Activated naive CD8-positive, alpha-beta T cell treated with anti-CD3 and anti-CD28 coated beads, Interleukin-2, amount 10 ng/mL, durations not matched to agents 7 days and 5 days (primary cell): ENCODE results near the gene PPP2R2D. TPM values are rescaled to one million over a fixed set of nuclear protein-coding genes. Genes with fewer than 3 reads are reported as not detected.
"Not testable (repeated sequence)": the region's sequence is repeated elsewhere in the genome, so short reads cannot be mapped to it uniquely, and the experiment has no call there.

Source experiments
- ATAC-seq: fragments of 150-1000 bp; cut with Tn5 transposase; one replicate; pipeline ENCODE4 v1.10.0; 2021; ENCODE audit warnings: low read depth, moderate library complexity
- POLR2A ChIA-PET: fragments of 350-600 bp; sonication (Branson Sonifier 250); formaldehyde crosslinking; loops from one replicate; lab custom pipeline; 2021; ENCODE audit warnings: antibody characterized with exemption; lab: Charles Lee
- DNase-seq: peaks from one replicate; pipeline ENCODE4 v3.0.0; 2021
- H3K27ac Mint-ChIP-seq: one replicate; pipeline ENCODE4 v1.8.0; 2022; ENCODE audit warnings: mild to moderate bottlenecking, mixed read lengths
- H3K27me3 Mint-ChIP-seq: one replicate; pipeline ENCODE4 v1.8.0; 2022; ENCODE audit warnings: mild to moderate bottlenecking, moderate library complexity, mixed read lengths
- H3K36me3 Mint-ChIP-seq: one replicate; pipeline ENCODE4 v1.8.0; 2021; ENCODE audit warnings: mild to moderate bottlenecking, mixed read lengths
- H3K4me1 Mint-ChIP-seq: one replicate; pipeline ENCODE4 v1.8.0; 2021; ENCODE audit warnings: mixed read lengths
- H3K4me3 Mint-ChIP-seq: one replicate; pipeline ENCODE4 v1.8.0; 2022; ENCODE audit warnings: mild to moderate bottlenecking, moderate library complexity, mixed read lengths
- H3K9me3 Mint-ChIP-seq: one replicate; pipeline ENCODE4 v1.8.0; 2021; ENCODE audit warnings: mixed read lengths
- total RNA-seq, 2 experiments: library from RNA; stranded (reverse); gene quantifications; one replicate each; pipeline ENCODE4 v1.2.3, GENCODE V29; 2021

PPP2R2D gene
- total RNA-seq, 2 experiments from 2014 or later = 39.9 to 45.6 TPM

DNA sequence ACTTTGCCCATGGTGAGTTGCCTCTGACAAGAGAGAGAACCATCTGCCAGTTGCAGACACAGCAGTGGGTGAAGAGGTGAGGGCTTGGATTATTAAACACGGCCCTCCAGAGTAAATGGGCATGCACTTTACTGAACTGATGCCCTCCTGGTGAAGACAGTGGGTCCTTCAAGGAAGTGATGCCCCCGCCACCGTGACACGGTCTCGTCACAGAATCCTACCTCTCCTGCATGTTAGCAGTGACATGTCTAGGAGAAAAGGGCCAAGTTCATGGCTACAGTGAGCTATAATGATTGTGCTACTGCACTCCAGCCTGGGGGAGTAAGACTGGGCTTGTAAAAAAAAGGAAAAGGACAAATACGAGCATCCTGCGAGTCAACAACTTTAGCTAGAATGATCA, 78.5 kb downstream of the PPP2R2D start:
- Mint-ChIP-seq H3K4me1 (peaks cover 56% of the 10 kb centered on the region), H3K27ac (peak overlapping the region; percentile 59), H3K36me3 (peaks cover 33% of the 10 kb centered on the region), H3K4me3 (peak overlapping the region; percentile 82), H3K9me3 (no peaks in the 10 kb centered on the region), H3K27me3 (peaks cover 8% of the 10 kb centered on the region)
- ATAC-seq (no peak), DNase-seq (no peak)
- POLR2A ChIA-PET = no interaction called here

DNA sequence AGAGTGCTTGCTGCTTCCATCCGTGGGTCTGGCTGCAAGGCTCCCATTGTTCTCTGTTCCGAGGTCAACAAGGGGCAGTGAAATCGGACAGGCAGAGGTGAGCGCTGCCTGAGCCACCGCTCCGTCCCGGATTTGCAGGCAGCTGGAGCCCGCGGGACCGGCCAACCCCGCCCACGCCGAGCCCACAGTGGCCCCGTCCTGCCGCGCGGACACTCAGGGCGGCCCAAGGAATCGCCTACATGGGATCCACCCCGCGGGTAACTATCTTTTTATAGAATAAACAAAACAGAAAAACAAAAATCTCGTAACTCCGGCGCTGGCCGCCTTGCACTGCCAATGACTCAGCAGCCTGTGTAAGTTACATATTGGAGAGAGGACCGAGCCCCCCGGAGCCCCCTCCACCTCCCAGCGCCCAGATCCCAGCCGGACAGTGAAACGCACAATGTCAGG, 79.0 kb downstream of the PPP2R2D start:
- Mint-ChIP-seq H3K36me3 (peaks cover 35% of the 10 kb centered on the region), H3K27me3 (peaks cover 12% of the 10 kb centered on the region), H3K9me3 (no peaks in the 10 kb centered on the region), H3K4me1 (peaks cover 53% of the 10 kb centered on the region), H3K4me3 (peak overlapping the region; percentile 82), H3K27ac (peak overlapping the region; percentile 59)
- no peak for ATAC-seq
- DNase-seq = no peak
- POLR2A ChIA-PET = interaction anchor here (2.5 kb wide), 1 partner anchor 78 kb away, joined by 10 read pairs; no protein-coding TSS in a partner anchor

DNA sequence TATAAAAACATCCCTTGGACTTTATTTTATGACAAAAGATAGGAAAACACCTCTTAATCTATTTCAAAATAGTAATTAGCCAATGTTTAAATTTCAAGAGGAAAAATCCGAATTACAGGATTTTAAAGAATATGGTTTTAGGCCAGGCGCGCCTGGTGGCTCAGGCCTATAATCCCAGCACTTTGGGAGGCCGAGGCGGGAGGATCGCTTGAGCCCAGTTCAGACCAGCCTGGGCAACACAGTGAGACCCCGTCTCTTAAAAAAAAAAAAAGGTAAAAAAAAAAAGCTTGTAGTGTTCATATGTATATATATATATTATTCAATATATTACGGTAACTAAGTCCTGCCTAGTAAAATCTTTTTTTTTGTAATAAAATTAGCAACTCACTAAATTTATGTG, 79.5 kb downstream of the PPP2R2D start:
- Mint-ChIP-seq H3K4me1 (peaks cover 49% of the 10 kb centered on the region), H3K9me3 (no peaks in the 10 kb centered on the region), H3K4me3 (peak overlapping the region; percentile 84), H3K27ac (no peak overlapping the region), H3K36me3 (peaks cover 35% of the 10 kb centered on the region), H3K27me3 (peaks cover 13% of the 10 kb centered on the region)
- DNase-seq (no peak), ATAC-seq (no peak)
- POLR2A ChIA-PET = interaction anchor here (0.6 to 2.8 kb wide), 6 partner anchors 8 to 81 kb away, joined by 3 to 16 read pairs (median 8); no protein-coding TSS in a partner anchor

DNA sequence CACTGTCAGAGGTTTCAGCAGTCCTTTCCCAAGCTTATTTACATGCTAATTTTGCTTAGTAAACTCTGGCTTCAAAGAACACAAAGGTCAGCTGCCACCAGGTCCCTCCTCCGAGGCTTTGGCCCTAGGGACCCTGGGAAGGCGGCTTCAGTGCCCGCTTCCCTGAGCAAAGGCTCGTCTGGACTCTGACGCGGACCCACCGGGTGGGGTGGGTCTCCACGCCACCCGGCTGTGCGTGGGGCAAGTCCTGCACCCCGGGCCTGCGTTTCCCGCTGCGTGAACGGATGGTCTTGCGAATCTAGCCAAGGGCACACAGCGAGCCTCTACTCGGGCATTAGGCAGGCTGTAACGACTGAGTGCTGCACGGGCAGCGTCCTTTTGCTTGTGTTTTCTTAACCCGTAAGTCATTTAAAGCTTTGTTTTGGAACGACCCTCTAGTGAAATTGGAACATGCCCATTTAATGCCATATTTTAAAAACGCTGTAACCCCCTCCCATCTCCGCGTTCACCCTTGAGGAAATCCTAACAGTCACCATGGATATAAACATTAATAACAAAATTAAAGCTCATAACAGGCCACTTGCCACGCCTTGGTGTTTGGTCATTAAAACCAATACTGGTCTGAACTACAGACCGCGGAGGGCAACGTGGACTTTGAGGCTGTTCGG, 80.1 kb downstream of the PPP2R2D start:
- Mint-ChIP-seq H3K36me3 (peaks cover 35% of the 10 kb centered on the region), H3K27me3 (peaks cover 18% of the 10 kb centered on the region), H3K9me3 (peaks cover 2% of the 10 kb centered on the region), H3K27ac (peak overlapping the region; percentile 10), H3K4me3 (peak overlapping the region; percentile 84), H3K4me1 (peaks cover 44% of the 10 kb centered on the region)
- no peak for DNase-seq
- POLR2A ChIA-PET = interaction anchor here (0.6 to 2.8 kb wide), 9 partner anchors 8 to 81 kb away, joined by 3 to 16 read pairs (median 5); no protein-coding TSS in a partner anchor
- no peak for ATAC-seq

DNA sequence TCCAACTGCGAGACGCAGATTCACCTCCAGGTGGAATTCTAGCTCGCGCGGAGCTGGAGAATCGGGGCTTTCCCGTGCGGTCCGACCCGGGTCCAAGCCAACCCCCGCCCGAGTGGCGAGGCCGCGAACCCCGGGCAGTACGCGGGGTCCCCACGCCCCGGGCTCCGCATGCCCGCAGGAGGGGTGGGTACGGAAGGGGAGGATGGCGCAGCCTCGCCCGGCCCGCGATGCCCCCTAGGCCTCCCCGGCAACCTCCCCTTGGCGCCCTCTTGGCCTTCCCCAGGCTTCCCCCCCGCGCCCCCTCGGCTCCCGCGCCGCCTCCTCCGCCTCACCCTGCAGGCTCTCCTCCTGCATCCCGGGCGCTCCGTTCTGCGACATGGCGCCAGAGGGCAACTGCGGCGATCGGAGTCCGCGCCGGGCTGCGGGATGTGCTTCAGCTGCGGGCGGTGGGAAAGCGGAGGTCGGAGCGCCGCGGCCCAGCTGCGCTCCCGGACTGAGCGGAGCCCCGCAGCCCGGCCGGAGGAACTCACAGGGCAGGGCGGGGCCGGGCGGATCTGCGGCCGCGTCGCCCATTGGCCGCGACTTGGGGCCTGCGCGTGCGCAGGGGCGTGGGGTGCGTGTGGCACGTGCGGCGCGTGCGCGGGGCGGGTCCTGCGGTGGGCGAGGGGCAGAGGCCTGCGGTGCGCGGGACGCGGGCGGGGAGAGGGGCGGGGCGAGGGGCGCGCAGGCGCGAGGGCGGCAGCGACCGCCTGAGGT, 80.8 kb downstream of the PPP2R2D start, which contains the start of gene BNIP3:
BNIP3 (minus strand) TSS at position 495 of the 756 bp plus-strand sequence; CDS start at position 378, 117 bp downstream.
- Mint-ChIP-seq H3K4me3 (peak within 1 kb of the TSS; percentile 84), H3K27me3 (peaks cover 19% of the 10 kb centered on the region), H3K36me3 (peaks cover 31% of the 10 kb centered on the region), H3K27ac (peak within 1 kb of the TSS; percentile 68), H3K9me3 (peaks cover 4% of the 10 kb centered on the region), H3K4me1 (peaks cover 39% of the 10 kb centered on the region)
- POLR2A ChIA-PET = interaction anchor here (0.6 to 2.8 kb wide), 7 partner anchors 9 to 82 kb away, joined by 3 to 16 read pairs (median 7); no protein-coding TSS in a partner anchor
- DNase-seq (peak; percentile 92), ATAC-seq (peak; percentile 85)

DNA sequence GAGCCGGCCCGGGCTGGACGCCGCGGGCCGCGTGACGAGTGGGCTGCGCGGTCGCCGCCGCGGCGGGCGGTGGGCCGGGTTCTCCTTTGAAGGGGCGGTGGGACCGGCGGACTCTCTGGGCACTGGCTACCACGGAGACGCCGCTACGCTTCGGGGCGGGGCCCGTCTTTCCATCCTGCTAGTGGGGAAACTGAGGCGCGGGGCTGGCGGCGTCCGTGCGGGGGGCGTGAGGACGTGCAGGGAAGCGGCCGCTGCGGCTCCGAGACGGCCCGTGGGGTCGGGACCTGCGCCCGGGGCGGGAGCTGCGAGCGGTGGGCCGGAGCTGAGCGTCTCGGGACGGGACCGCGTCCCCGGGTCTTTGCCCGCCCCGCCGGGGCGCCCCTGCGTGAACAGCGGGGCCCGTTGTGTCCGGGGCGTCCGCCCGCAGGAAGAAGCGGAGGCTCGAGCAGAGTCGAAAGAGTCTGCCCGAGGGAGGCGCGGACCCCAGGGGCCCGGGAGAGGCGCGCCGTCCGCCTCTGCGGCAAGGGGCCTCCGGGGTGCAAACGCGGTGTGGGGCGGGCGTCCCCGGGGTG, 81.5 kb downstream of the PPP2R2D start:
- no peak overlapping the region for H3K27ac Mint-ChIP-seq
- peaks cover 4% of the 10 kb centered on the region for H3K9me3 Mint-ChIP-seq
- peak; percentile 21 for ATAC-seq
- peak overlapping the region; percentile 69 for H3K4me3 Mint-ChIP-seq
- H3K27me3 Mint-ChIP-seq = peaks cover 21% of the 10 kb centered on the region
- POLR2A ChIA-PET = interaction anchor here (0.6 to 2.8 kb wide), 5 partner anchors 10 to 83 kb away, joined by 3 to 16 read pairs (median 10); no protein-coding TSS in a partner anchor
- peaks cover 33% of the 10 kb centered on the region for H3K4me1 Mint-ChIP-seq
- DNase-seq = no peak
- H3K36me3 Mint-ChIP-seq = peaks cover 26% of the 10 kb centered on the region

DNA sequence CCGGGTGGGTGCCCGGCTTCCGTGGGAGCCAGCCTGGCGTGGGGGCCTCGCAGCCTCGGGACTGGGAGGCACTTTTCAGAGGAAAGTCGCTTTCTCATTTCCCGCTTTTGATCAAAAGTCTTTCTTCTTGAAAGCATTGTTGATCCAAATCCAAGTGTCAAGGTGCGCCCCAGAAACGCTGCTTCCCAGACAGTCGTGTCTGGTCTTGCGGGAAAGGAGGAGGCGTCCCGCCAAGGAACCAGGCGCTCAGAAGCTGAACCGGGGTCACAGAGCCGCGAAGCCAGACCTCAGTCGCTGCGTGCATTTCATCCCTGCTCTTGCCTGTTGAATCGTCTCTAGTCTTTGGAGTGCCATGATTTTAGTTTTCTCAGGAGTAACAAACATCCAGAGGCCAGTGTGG, 82.0 kb downstream of the PPP2R2D start:
- Mint-ChIP-seq H3K27me3 (peaks cover 22% of the 10 kb centered on the region), H3K9me3 (peaks cover 4% of the 10 kb centered on the region), H3K36me3 (peaks cover 20% of the 10 kb centered on the region), H3K27ac (peak overlapping the region; percentile 48), H3K4me3 (peak overlapping the region; percentile 70), H3K4me1 (peaks cover 28% of the 10 kb centered on the region)
- DNase-seq (no peak), ATAC-seq (no peak)
- POLR2A ChIA-PET = interaction anchor here (0.6 to 2.8 kb wide), 2 partner anchors 12 to 83 kb away, joined by 3 to 11 read pairs; no protein-coding TSS in a partner anchor

DNA sequence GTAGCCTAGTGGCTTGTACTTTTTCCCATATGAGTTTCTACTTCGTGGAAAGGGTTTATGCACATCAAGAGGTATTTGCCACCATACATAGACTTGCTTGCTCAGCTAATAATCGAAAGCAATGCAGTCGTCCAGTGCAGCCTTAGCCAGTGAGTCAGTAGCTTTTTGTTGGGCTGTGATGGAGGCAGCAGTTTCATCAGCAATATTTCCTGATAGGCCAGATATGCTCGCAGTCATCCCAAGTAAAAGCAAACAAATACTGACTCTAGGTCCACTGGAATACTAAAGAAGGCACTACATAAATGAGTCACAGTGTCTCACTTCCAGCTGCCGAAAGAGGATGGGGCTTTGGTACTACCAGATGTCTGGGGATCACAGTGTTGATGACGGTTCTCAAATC, 83.0 kb downstream of the PPP2R2D start:
- Mint-ChIP-seq H3K36me3 (peaks cover 14% of the 10 kb centered on the region), H3K27ac (no peak overlapping the region), H3K4me1 (peaks cover 20% of the 10 kb centered on the region), H3K9me3 (peaks cover 6% of the 10 kb centered on the region), H3K4me3 (no peak overlapping the region), H3K27me3 (peaks cover 24% of the 10 kb centered on the region)
- no peak for ATAC-seq
- no peak for DNase-seq
- POLR2A ChIA-PET = no interaction called here

DNA sequence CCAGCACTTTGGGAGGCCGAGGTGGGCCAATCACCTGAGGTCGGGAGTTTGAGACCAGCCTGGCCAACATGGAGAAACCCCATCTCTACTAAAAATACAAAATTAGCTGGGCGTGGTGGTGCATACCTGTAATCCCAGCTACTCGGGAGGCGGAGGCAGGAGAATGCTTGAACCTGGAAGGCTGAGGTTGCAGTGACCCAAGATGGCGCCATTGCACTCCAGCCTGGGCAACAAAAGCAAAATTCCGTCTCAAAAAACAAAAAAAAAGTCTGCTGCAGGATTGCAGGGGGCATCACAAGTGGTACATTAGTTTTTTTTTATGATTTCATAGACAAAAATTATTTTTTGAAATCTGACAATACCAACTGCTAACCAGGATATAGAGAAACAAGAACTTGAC, 86.0 kb downstream of the PPP2R2D start:
- DNase-seq, H3K36me3 Mint-ChIP-seq, H3K4me1 Mint-ChIP-seq, H3K27ac Mint-ChIP-seq, ATAC-seq, H3K4me3 Mint-ChIP-seq, H3K9me3 Mint-ChIP-seq, POLR2A ChIA-PET: not testable (repeated sequence)
- H3K27me3 Mint-ChIP-seq = peaks cover 25% of the 10 kb centered on the region

DNA sequence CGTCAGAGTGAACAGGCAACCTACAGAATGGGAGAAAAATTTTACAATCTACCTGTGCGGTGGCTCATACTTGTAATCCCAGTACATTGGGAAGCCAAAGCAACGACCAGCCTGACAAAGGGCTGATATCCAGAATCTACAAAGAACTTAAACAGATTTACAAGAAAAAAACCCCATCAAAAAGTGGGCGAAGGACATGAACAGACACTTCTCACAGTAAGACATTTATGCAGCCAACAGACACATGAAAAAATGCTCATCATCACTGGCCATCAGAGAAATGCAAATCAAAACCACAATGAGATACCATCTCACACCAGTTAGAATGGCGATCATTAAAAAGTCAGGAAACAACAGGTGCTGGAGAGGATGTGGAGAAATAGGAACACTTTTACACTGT, 86.5 kb downstream of the PPP2R2D start:
- DNase-seq, H3K36me3 Mint-ChIP-seq, H3K27ac Mint-ChIP-seq, H3K4me3 Mint-ChIP-seq, H3K4me1 Mint-ChIP-seq, POLR2A ChIA-PET, H3K9me3 Mint-ChIP-seq, ATAC-seq: not testable (repeated sequence)
- peaks cover 25% of the 10 kb centered on the region for H3K27me3 Mint-ChIP-seq

DNA sequence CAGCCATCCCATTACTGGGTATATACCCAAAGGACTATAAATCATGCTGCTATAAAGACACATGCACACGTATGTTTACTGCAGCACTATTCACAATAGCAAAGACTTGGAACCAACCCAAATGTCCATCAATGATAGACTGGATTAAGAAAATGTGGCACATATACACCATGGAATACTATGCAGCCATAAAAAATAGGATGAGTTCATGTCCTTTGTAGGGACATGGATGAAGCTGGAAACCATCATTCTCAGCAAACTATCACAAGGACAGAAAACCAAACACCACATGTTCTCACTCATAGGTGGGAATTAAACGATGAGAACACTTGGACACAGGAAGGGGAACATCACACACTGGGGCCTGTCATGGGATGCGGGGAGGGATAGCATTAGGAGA, 87.0 kb downstream of the PPP2R2D start:
- H3K36me3 Mint-ChIP-seq, ATAC-seq, H3K27ac Mint-ChIP-seq, H3K4me1 Mint-ChIP-seq, H3K9me3 Mint-ChIP-seq, H3K4me3 Mint-ChIP-seq, DNase-seq, POLR2A ChIA-PET: not testable (repeated sequence)
- H3K27me3 Mint-ChIP-seq = peaks cover 28% of the 10 kb centered on the region

DNA sequence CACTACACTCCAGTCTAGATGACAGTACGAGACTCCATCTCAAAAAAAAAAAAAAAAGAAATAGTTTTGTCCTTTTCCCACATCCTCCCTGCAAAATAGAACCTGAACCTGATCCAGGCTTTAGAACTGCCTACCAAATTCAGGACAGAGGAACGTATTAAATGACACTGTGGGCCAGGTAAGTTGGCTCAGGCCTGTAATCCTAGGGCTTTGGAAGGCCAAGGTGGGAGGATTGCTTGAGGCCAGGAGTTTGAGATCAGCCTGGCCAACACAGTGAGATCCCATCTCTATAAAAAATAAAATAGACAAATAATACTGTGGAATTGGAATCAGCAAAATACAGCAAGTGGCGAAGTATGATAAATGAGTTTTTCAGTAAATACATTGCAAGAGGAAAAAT, 90.9 kb downstream of the PPP2R2D start:
- no peak for DNase-seq

DNA sequence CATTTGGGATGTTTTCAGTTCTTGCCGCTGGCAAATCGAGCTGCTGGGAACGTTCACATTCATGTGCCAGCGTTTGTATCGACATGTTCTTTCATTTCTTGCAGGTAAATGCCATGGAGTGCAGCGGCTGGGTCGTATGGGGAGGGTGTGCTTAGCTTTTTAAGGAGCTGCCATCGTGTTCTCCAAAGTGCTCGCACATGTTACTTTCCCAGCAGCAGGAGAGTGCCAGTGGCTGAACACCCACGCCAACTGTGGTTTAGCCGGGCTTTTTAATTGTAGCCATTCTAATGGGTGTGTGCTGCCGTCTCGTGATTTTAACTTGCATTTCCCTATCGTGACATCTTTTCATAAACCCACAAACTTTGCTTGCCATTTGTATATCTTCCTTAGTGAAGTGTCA, 92.5 kb downstream of the PPP2R2D start:
- no peak overlapping the region for H3K27ac Mint-ChIP-seq
- POLR2A ChIA-PET = no interaction called here
- H3K27me3 Mint-ChIP-seq = peaks cover 13% of the 10 kb centered on the region
- DNase-seq (no peak), ATAC-seq (no peak)
- H3K4me3 Mint-ChIP-seq = no peak overlapping the region
- H3K4me1 Mint-ChIP-seq = peaks cover 2% of the 10 kb centered on the region
- H3K36me3 Mint-ChIP-seq = no peaks in the 10 kb centered on the region
- no peaks in the 10 kb centered on the region for H3K9me3 Mint-ChIP-seq

More for the DNA sequence above, 90.9 kb downstream of the PPP2R2D start:
- POLR2A ChIA-PET = interaction anchor here (0.6 kb wide), 1 partner anchor 19 kb away, joined by 3 read pairs; no protein-coding TSS in a partner anchor
- Mint-ChIP-seq H3K9me3 (peaks cover 2% of the 10 kb centered on the region), H3K4me3 (no peak overlapping the region), H3K27me3 (peaks cover 17% of the 10 kb centered on the region), H3K36me3 (no peaks in the 10 kb centered on the region), H3K4me1 (no peaks in the 10 kb centered on the region), H3K27ac (no peak overlapping the region)
- ATAC-seq = no peak
